Tibial nerve (tissue), 4 donors: ENCODE data around the gene NTRK2. TPM values are rescaled to one million over a fixed set of nuclear protein-coding genes. Genes with fewer than 3 reads are reported as not detected.

Source experiments
- DNase-seq, 2 donors: peaks; one replicate each; pipeline ENCODE4 v3.0.0-alpha.2; 2019; ENCODE audit warnings: low spot score in 2 of 2
- H3K27ac ChIP-seq, 4 donors: fragments of 200-600 bp; sonication (generic) in 3 of 4; one replicate each; pipeline ENCODE4 v1.5.1; 2017 to 2019; ENCODE audit warnings: mild to moderate bottlenecking in 1 of 4
- H3K27me3 ChIP-seq, 2 donors: fragments of 200-600 bp; sonication (generic) in 1 of 2; one replicate each; pipeline versions ENCODE4 v1.5.1 to v1.6.0; 2017 to 2019
- H3K36me3 ChIP-seq, 3 donors: fragments of 200-600 bp; sonication (generic); one replicate each; pipeline ENCODE4 v1.5.1; 2018 to 2019
- H3K4me1 ChIP-seq, 4 donors: fragments of 200-600 bp; sonication (generic) in 3 of 4; one replicate each; pipeline ENCODE4 v1.5.1; 2017 to 2019
- H3K4me3 ChIP-seq, 4 donors: fragments of 200-600 bp; sonication (generic) in 3 of 4; one replicate each; pipeline ENCODE4 v1.5.1; 2017 to 2019; ENCODE audit warnings: mild to moderate bottlenecking in 1 of 4, moderate library complexity in 1 of 4
- H3K9me3 ChIP-seq, 4 donors: fragments of 200-600 bp; sonication (generic) in 3 of 4; one replicate each; pipeline ENCODE4 v1.5.1; 2017 to 2019
- CTCF ChIP-seq, 5 experiments: fragments of 200-600 bp in 3 of 5; fragments of 450-650 bp in 2 of 5; sonication (generic) in 3 of 5; IDR thresholded peaks; one replicate each; pipeline ENCODE4 v1.5.1; 2016 to 2019; ENCODE audit warnings: antibody characterized with exemption in 5 of 5, mild to moderate bottlenecking in 3 of 5, moderate library complexity in 2 of 5
- EP300 ChIP-seq, 2 donors: sonication (generic); formaldehyde crosslinking; IDR thresholded peaks; one replicate each; pipeline ENCODE4 v1.6.1; 2017; ENCODE audit warnings: antibody characterized with exemption in 2 of 2, mild to moderate bottlenecking in 1 of 2
- POLR2A ChIP-seq, 2 donors: fragments of 450-650 bp; IDR thresholded peaks; one replicate each; pipeline ENCODE4 v1.6.1; 2017; ENCODE audit warnings: antibody characterized with exemption in 2 of 2, mild to moderate bottlenecking in 2 of 2, moderate library complexity in 2 of 2
- WGBS, 2 donors: methylation state at CpG; one replicate each; pipeline ENCODE4 v1.1.5; 2018; 5-methylcytosine and 5-hydroxymethylcytosine counted together
- total RNA-seq, 4 donors: library from RNA; depleted of rRNA; stranded (reverse); fragments of >200 nt; gene quantifications; one replicate each; pipeline ENCODE4 v1.1.0, GENCODE V29; 2016

NTRK2 gene
- total RNA-seq, 4 donors from 2014 or later: 46.7 to 83.4 (median 69.5) TPM

- TF ChIP-seq CTCF (IDR thresholded peaks at IDR 0.05): no peak
- no peak for TF ChIP-seq POLR2A (IDR thresholded peaks at IDR 0.05)
- no peak for TF ChIP-seq EP300 (IDR thresholded peaks at IDR 0.05)
- H3K27me3 ChIP-seq: no peaks in the 10 kb centered on the region
- 58 to 78% methylated on average over 1 of the region's 1 CpG for WGBS, 2 donors
Observed at GRCh38 chr9:84659773-84660172, 9.8 kb upstream of the NTRK2 start.

GRCh38 chr9:84667571-84668195 lies 1.8 kb upstream of the NTRK2 start:
- peaks cover 0 to 24% (median 0%) of the 10 kb centered on the region in 4 donors for H3K4me1 ChIP-seq
- peak overlapping the region in 2 of 4 donors; percentile 57 to 89 for H3K27ac ChIP-seq
- peaks cover 0 to 5% (median 0%) of the 10 kb centered on the region in 4 donors for H3K9me3 ChIP-seq
- 10 to 13% methylated on average over 26 to 27 of the region's 27 CpGs for WGBS, 2 donors
- no peaks in the 10 kb centered on the region for H3K36me3 ChIP-seq
- no peaks in the 10 kb centered on the region for H3K27me3 ChIP-seq
- peak overlapping the region; percentile 43 to 73 (median 58) for H3K4me3 ChIP-seq
- TF ChIP-seq EP300 (IDR thresholded peaks at IDR 0.05): no peak
- peak; percentile 19 to 40 (median 21) for TF ChIP-seq CTCF (IDR thresholded peaks at IDR 0.05)
- peak in 1 of 2 donors; percentile 37 for DNase-seq

More at GRCh38 chr9:84659773-84660172, 9.8 kb upstream of the NTRK2 start:
- H3K36me3 ChIP-seq: no peaks in the 10 kb centered on the region
- no peak overlapping the region for H3K4me3 ChIP-seq
- DNase-seq: no peak
- H3K9me3 ChIP-seq: peaks cover 0 to 5% (median 0%) of the 10 kb centered on the region in 4 donors
- no peak overlapping the region for H3K27ac ChIP-seq
- no peaks in the 10 kb centered on the region for H3K4me1 ChIP-seq

GRCh38 chr9:84668196-84669012 lies 1.1 kb upstream of the NTRK2 start:
- H3K27me3 ChIP-seq: no peaks in the 10 kb centered on the region
- no peaks in the 10 kb centered on the region for H3K36me3 ChIP-seq
- peak overlapping the region; percentile 74 to 94 (median 87) for H3K27ac ChIP-seq
- H3K4me3 ChIP-seq: peak overlapping the region; percentile 43 to 73 (median 58)
- peaks cover 0 to 24% (median 0%) of the 10 kb centered on the region in 4 donors for H3K4me1 ChIP-seq
- H3K9me3 ChIP-seq: peaks cover 0 to 5% (median 0%) of the 10 kb centered on the region in 4 donors
- peak; percentile 69 to 75 for DNase-seq
- 1% methylated on average over 58 to 69 of the region's 76 CpGs for WGBS, 2 donors
- TF ChIP-seq EP300 (IDR thresholded peaks at IDR 0.05) (peak in 1 of 2 donors; percentile 73), POLR2A (IDR thresholded peaks at IDR 0.05) (peak in 1 of 2 donors; percentile 36), CTCF (IDR thresholded peaks at IDR 0.05) (peak; percentile 51 to 92 (median 86))

- peaks cover 0 to 28% (median 0%) of the 10 kb centered on the region in 4 donors for H3K4me1 ChIP-seq
- no peak for DNase-seq
- TF ChIP-seq CTCF (IDR thresholded peaks at IDR 0.05): no peak
- TF ChIP-seq EP300 (IDR thresholded peaks at IDR 0.05): no peak
- TF ChIP-seq POLR2A (IDR thresholded peaks at IDR 0.05): no peak
- H3K27ac ChIP-seq: peak overlapping the region; percentile 74 to 94 (median 87)
- WGBS, 2 donors: 0% methylated on average over 7 of the region's 7 CpGs
- no peaks in the 10 kb centered on the region for H3K36me3 ChIP-seq
- H3K4me3 ChIP-seq: peak overlapping the region; percentile 43 to 73 (median 58)
- no peaks in the 10 kb centered on the region for H3K27me3 ChIP-seq
- peaks cover 0 to 2% (median 0%) of the 10 kb centered on the region in 4 donors for H3K9me3 ChIP-seq
Observed at GRCh38 chr9:84669013-84669287, 579 bp upstream of the NTRK2 start.
